Panc1 (cell line): ENCODE data around the gene STAP2.

Experiments used
- POLR2AphosphoS5 ChIP-seq: IDR thresholded peaks from 2 replicates; pipeline ENCODE4 v1.6.1; 2012; ENCODE audit warnings: mild to moderate bottlenecking, low read depth, low read length, moderate library complexity
- SIN3A ChIP-seq: IDR thresholded peaks from 2 replicates; pipeline ENCODE4 v1.6.1; 2012; ENCODE audit warnings: low read depth, mild to moderate bottlenecking, low read length, moderate library complexity, borderline replicate concordance; ENCODE audit not compliant: insufficient read depth
- TCF7L2 ChIP-seq: IDR thresholded peaks from 2 replicates; pipeline ENCODE4 v1.6.1; 2011; ENCODE audit warnings: mild to moderate bottlenecking, low read depth, low read length, inconsistent platforms
- TF ChIP-seq, protein P1 (sequence below): fragments of 450-650 bp; IDR thresholded peaks from 2 replicates; pipeline ENCODE4 v1.5.1; 2017; ENCODE audit warnings: mild to moderate bottlenecking

DNA sequence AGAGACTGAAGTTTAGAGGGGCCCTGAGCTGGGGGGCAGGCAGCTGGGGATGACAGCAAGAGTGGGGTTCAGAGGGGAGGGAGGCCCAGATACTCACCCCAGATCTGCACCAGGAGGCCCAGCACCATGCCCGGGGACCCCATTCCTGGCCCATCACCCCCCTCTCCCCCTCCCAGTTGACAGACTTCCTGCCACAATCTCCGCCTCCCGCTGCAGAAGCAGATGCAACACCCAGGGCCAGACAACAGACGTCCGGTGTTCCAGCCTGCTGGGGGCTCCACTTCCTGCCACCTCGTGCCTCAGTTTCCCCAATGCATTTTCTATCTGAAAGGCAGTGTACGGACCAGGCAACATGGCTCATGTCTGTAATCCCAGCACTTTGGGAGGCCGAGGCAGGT, 36.4 kb downstream of the STAP2 start, which contains the start of gene TMIGD2:
- TF ChIP-seq, protein P1, sequence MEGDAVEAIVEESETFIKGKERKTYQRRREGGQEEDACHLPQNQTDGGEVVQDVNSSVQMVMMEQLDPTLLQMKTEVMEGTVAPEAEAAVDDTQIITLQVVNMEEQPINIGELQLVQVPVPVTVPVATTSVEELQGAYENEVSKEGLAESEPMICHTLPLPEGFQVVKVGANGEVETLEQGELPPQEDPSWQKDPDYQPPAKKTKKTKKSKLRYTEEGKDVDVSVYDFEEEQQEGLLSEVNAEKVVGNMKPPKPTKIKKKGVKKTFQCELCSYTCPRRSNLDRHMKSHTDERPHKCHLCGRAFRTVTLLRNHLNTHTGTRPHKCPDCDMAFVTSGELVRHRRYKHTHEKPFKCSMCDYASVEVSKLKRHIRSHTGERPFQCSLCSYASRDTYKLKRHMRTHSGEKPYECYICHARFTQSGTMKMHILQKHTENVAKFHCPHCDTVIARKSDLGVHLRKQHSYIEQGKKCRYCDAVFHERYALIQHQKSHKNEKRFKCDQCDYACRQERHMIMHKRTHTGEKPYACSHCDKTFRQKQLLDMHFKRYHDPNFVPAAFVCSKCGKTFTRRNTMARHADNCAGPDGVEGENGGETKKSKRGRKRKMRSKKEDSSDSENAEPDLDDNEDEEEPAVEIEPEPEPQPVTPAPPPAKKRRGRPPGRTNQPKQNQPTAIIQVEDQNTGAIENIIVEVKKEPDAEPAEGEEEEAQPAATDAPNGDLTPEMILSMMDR = no peak
- TF ChIP-seq TCF7L2 (no peak), POLR2AphosphoS5 (no peak), SIN3A (no peak)
